Measurements from ENCODE around the gene POLK.
"Not testable (repeated sequence)": the region's sequence is repeated elsewhere in the genome, so short reads cannot be mapped to it uniquely, and the experiment has no call there.

POLK gene

DNA sequence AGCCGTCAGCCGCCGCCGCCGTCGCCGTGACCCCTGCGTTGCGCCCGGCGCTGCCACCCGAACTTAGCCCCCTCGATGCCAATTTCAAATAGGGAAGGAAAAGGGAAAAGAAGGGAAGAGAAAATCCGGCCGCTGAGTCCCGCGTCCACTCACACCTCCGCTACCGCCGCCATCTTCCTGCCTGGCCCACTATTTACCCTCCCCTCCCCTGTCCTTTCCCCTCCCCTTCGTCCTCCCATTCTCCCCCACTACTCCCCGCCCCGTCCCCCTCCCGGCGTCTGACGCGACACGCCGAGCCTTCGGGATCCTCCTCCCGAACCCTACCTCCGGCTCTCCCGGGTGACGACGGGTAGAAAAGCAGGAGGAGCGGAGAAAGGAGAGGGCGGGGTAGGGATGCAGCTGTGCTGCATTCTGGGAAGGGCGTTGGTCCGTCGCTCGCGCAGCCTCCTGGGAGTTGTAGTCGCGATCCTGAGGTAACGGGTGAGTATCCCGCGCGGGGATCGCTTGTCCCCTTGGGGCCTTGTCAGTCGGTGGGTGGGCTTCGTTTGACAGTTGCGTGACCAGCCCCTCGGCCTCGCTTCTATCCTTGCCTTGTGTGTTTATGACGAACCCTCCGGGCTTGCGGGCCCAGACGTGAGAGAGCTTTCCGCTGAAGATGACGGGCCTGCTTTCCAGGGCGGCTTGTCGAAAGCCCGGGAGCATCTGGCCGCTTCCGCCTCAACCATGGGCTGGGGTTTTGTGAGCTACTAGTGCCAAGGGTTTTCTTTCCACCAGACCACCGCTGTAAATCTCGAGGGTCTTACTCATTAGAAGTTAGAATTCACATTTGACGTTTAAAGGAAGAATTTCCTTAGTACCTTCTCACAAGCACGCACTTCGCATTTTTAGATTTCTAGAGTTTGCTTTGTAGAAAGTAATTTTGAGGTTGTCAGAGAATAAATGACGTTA is at the start of gene POLK, which contains the start of gene CERT1:
Gene POLK (plus strand): TSS at position 457 of the 948 bp plus-strand sequence.
Gene CERT1 (minus strand): TSS at position 195 of the 948 bp plus-strand sequence. CDS start 422 bp downstream, outside the sequence.
- DNase-seq (ENCODE audit: low spot score), result peak; percentile 96

GRCh38 chr5:75463726-75464125 is 48.0 kb upstream of the POLK start:
- DNase-seq (ENCODE audit: low spot score), result no peak

DNA sequence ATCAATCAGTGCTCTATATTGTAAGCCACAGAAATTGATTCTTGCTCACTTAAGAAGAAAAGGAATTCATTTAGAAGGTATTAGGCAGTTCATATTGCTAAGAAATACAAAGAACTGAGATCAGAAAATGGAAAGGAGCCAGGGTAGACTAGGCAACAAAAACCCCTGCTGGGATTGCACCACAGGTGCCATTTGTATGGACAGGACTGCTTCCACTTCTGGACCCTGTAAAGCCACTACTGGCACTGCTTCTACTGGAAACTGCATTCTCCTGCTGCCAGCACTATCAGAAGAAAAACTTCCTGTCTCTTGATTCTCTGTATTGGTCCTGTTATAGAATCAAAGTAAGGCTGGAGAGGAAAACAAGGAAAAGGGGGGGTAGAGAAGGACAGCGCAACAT is 46.2 kb upstream of the POLK start:
- DNase-seq (ENCODE audit: low spot score), result no peak

DNA sequence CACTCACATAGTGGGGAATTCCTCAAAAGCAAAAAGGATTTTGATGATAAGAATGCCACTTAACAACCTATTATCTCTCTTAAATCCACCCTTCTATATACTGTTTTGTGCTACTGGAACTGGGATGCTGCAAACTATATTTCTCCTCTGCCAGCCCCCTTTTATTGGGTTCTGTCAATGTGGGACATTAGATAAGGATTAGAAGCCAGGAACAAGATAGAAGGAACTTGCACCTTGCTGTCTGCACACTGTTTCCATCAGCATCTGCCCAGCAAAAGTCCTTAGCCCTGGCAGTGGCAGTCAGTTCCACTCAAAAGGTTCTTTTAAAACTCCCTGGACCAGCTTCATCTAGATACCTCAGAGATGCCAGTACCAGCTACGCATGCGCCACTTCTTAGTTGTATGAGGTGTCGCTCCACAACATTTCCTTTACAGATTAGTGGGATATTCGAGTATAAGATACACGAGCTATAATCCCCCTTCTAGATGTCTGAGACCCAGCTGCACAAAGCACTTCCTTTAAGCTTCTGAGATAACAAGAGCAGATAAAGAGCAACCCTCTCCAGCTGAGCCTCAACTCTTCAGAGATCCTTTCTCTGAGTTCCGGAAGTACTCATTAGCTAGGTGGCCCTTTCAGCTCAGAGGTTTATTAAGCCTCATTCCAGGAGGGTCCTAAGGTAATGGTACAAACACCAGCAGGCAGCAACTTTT is 45.5 kb upstream of the POLK start:
- no peak for DNase-seq (ENCODE audit: low spot score)

GRCh38 chr5:75468593-75468992 is 43.1 kb upstream of the POLK start:
- no peak for DNase-seq (ENCODE audit: low spot score)

DNA sequence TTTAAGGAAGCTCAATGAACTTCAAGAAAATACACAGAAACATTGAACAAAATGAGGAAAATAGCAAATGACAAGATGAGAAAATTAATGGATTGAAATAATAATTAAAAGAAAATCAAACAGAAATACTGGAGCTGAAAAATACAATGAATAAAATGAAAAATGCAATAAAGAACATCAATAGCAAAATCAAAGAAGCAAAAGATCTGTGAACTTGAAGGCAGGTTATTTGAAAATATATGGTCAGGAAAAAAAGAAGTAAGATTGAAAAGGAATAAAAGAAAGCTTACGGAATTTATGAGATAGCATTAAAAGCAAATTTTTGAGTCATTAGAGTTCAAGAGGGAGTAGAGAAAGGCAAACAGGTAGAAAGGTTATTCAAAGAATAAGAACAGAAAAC is 42.7 kb upstream of the POLK start:
- no peak for DNase-seq (ENCODE audit: low spot score)

DNA sequence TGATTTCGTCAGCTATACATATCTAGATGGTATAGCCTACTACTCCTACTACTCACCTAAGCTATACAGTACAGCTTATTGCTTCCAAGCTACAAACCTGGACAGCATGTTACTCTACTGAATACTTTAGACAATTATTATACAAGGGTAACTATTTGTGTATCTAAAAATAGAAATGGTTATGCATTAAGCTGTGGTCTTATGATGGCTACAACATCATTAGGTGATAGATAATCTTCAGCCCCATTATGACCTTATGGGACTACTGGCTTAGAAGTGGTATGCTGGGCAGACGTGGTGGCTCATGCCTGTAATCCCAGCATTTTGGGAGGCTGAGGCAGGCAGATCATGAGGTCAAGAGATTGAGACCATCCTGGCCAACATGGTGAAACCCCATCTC is 40.5 kb upstream of the POLK start:
- no peak for DNase-seq (ENCODE audit: low spot score)

GRCh38 chr5:75472973-75473372 is 38.7 kb upstream of the POLK start:
- no peak for DNase-seq (ENCODE audit: low spot score)

GRCh38 chr5:75473463-75473862 is 38.2 kb upstream of the POLK start:
- no peak for DNase-seq (ENCODE audit: low spot score)

DNA sequence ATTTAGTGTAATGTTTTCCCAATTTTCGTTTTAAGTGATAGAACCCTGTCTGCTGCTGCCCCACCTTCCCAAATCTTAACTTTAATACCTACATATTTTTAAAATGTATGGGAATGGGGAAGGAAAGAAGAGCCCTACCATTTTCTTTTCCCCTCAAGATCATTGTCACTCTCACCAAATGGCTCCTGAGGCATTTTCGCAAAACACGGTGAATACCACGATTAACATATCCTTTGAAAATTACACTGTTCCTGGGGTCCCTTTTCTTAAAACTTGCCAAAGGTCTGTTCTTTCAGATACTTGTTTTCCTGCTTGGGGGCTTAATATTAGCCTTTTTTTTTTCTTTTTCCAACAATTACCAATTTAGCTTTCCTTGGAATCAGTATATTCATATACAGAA is 36.3 kb upstream of the POLK start:
- no peak for DNase-seq (ENCODE audit: low spot score)

DNA sequence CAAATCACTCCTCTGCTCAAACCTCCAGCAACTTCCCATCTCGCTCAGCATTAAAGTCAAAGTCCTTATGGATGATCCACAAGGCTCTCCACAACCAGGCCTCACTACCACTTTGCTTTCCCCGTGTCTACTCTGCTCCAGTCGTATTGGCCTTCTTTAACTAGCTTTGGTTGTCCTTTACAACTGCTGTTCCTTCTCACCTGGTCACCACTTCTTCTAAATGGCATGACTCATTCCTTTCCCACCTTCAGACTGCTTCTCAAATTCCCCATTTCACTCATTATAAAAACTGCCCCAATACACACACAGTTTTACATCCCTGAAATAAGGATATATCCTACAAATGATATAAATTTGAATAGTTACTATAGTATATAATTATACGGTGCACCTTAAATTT is 30.7 kb upstream of the POLK start:
- DNase-seq (ENCODE audit: low spot score), result no peak

DNA sequence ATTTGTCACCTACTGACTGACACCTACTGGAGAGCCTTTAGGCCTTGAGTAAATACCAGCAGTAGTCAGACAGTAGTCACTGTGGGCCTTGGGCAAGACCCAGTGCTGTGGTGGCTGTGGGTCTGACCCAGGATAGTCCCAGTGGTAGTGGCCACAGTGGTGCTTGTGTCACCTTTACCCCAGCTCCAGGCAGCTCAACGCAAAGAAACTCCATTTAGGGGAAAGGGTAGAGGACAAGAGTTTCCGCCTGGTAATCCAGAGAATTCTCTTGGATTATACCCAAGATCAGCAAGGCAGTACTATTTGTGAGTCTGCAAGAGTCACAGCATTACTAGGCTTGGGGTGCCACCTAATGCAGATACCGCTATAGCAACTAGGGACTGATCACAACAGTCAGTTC is 29.2 kb upstream of the POLK start:
- DNase-seq (ENCODE audit: low spot score), result no peak

DNA sequence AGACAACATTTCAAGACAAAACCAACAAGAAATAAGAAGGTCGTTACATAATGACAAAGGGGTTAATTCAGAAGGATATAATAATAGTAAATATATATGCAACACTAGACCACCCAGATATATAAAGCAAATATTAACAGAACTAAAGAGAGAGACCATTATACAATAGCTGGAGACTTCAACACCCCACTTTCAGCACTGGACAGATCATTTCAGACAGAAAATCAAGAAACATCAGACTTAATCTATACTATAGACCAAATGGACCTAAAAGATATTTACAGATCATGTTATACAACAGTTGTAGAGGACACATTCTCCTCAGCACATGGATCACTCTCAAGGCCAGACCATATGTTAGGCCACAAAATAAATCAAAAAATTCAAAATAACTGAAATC is 27.1 kb upstream of the POLK start:
- no peak for DNase-seq (ENCODE audit: low spot score)

GRCh38 chr5:75489847-75490246 is 21.8 kb upstream of the POLK start:
- not testable (repeated sequence) for DNase-seq (ENCODE audit: low spot score)

DNA sequence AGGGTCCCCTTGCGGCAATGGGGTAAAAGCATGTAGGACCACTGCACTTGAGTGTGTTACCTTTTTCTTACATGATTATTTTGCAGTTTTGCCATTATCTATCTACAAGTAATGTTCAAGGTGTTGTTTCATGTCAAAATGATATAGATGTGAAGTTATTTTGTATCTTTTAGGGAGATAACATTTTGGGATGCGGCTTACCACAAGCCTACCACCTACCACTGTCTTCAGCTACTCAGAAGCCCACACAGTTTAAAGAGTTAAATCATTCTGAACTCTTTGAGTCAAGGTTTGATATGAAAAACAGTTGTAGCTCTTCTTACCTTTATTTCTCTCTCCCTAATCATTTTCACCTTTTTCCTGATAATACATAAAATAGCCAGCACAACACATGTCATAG is 20.1 kb upstream of the POLK start:
- DNase-seq (ENCODE audit: low spot score), result no peak

GRCh38 chr5:75496026-75496425 is 15.7 kb upstream of the POLK start:
- no peak for DNase-seq (ENCODE audit: low spot score)

DNA sequence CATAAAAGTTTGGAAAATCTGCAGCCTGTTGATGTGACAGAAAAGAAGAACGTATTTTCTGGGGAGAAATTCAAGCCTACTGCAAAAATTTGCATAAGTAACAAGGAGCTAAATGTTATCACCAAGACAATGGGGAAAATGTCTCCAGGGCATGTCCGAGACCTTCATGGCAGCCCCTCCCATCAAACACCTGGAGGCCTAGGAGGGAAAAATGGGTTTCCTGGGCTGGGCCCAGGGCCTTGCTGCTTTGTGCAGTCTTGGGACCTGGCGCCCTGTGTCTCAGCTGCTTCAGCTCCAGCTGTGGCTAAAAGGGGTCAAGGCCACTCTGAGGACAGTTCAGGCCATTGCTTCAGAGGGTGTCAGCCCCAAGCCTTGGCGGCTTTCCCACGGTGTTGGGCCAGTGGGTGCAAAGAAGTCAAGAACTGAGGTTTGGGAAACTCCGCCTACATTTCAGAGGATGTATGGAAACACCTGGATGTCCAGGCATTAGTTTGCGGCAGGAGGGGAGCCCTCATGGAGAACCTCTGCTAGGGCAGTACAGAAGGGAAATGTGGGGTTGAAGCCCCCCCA is 13.4 kb upstream of the POLK start:
- no peak for DNase-seq (ENCODE audit: low spot score)

DNA sequence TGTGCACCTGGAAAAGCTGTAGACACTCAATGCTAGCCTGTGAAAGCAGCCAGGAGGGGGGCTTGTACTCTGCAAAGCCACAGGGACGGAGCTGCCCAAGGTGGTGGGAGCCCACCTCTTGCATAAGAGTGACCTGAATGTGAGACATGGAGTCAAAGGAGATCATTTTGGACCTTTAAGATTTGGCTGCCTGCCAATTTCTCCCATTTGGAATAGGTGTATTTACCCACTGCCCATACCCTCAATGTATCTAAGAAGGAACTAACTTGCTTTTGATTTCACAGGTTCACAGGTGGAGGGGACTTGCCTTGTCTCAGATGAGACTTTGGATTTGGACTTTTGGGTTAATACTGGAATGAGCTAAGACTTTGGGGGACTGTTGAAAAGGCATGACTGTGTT is 12.8 kb upstream of the POLK start:
- not testable (repeated sequence) for DNase-seq (ENCODE audit: low spot score)

GRCh38 chr5:75505112-75505511 is 6.6 kb upstream of the POLK start:
- not testable (repeated sequence) for DNase-seq (ENCODE audit: low spot score)

- no peak for DNase-seq (ENCODE audit: low spot score)
Observed at GRCh38 chr5:75507841-75508240, 3.9 kb upstream of the POLK start.

GRCh38 chr5:75509546-75509945 is 2.1 kb upstream of the POLK start:
- no peak for DNase-seq (ENCODE audit: low spot score)

DNA sequence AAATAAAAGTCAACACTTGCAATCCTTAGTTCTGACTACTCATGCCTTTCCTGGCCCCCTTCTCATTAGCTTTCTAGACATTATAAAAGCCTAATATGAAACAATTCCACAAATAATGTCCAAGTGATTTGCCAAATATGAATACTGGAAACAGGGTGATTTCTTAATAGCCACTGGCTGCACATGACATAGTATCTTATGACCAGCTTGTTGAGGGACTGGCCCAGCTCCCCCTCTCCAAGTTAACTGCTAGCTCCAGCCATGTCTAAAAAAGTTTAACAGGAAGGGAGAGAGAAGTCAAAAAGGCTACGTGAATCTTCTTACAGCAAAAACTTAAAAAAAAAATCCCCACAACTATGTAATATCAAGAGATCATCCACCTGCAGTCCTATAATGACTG is 1.7 kb upstream of the POLK start:
- DNase-seq (ENCODE audit: low spot score), result peak; percentile 29

DNA sequence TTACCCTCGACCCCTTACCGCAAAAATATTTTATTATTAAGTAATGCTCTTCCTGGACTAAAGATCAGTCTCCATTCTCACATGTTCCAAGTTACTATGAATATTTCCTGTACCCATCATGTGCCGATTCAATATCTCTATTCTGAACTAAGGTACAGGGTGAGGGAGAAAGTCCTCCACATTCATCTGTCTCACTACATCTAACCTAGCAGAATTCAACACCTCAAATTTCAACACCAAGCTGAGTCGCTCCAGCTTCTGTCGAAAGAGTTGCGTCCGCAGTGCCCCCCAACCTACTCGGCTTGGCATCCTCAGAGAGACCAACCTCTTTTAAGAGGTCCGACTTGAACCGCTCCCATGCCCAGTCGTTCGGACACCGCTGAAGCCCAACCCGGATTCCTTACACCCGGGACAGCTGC is 1.3 kb upstream of the POLK start:
- peak; percentile 51 for DNase-seq (ENCODE audit: low spot score)
